Epithelial cell of proximal tubule (primary cell): ENCODE data around the gene DNLZ. TPM values are rescaled to one million over a fixed set of nuclear protein-coding genes. Genes with fewer than 3 reads are reported as not detected.

Source experiments
- DNase-seq: peaks from one replicate; pipeline ENCODE4 v3.0.0-alpha.2; 2011; ENCODE audit warnings: low read depth
- H3K4me3 ChIP-seq: 2 replicates; pipeline ENCODE4 v1.5.1; 2011; ENCODE audit warnings: low read depth, mild to moderate bottlenecking, low read length
- CTCF ChIP-seq: conservative IDR thresholded peaks from 2 replicates; pipeline ENCODE4 v1.5.1; 2012; ENCODE audit warnings: low read depth, mild to moderate bottlenecking, low read length
- total RNA-seq: library from RNA; depleted of rRNA; stranded (reverse); fragments of >200 nt; gene quantifications from 2 replicates; pipeline ENCODE4 v1.2.3, GENCODE V29; 2015

The DNLZ gene
- total RNA-seq, 1 donor from 2014 or later = 67.2 TPM

GRCh38 chr9:136358888-136359287, 4.7 kb downstream of the DNLZ start:
- DNase-seq = no peak
- no peak for TF ChIP-seq CTCF
- H3K4me3 ChIP-seq = no peak overlapping the region

GRCh38 chr9:136358016-136358415, 5.5 kb downstream of the DNLZ start:
- DNase-seq = no peak
- no peak for TF ChIP-seq CTCF

GRCh38 chr9:136357202-136357725, 6.3 kb downstream of the DNLZ start:
- no peak overlapping the region for H3K4me3 ChIP-seq
- DNase-seq = no peak
- TF ChIP-seq CTCF = no peak

More at GRCh38 chr9:136358016-136358415, 5.5 kb downstream of the DNLZ start:
- H3K4me3 ChIP-seq = no peak overlapping the region

GRCh38 chr9:136355616-136356557, 7.7 kb downstream of the DNLZ start:
- TF ChIP-seq CTCF = no peak
- no peak for DNase-seq
- H3K4me3 ChIP-seq = no peak overlapping the region

- DNase-seq = no peak
- no peak overlapping the region for H3K4me3 ChIP-seq
- TF ChIP-seq CTCF = no peak
Measured at GRCh38 chr9:136354592-136355085, 8.9 kb downstream of the DNLZ start.

GRCh38 chr9:136353757-136354488, 9.6 kb downstream of the DNLZ start:
- TF ChIP-seq CTCF = no peak
- DNase-seq = no peak
- no peak overlapping the region for H3K4me3 ChIP-seq
